RWPE1 (cell line): Measurements from ENCODE around the gene MBNL1.
A peak's percentile ranks its signal among the peaks of the same experiment; 100 is the strongest.

ENCODE experiments used
- CTCF ChIA-PET: fragments of 350-600 bp; sonication (Branson Sonifier 250); formaldehyde crosslinking; extraction: SDS; loops from one replicate; lab custom pipeline; 2021; lab: Yijun Ruan, JAX
- POLR2A ChIA-PET: fragments of 400-600 bp; formaldehyde crosslinking; extraction: SDS; loops from one replicate; lab custom pipeline; 2020; ENCODE audit warnings: antibody characterized with exemption; ENCODE audit not compliant: low non-redundant PET; lab: Yijun Ruan, JAX
- DNase-seq: peaks from one replicate; pipeline ENCODE4 v3.0.0; 2012; ENCODE audit warnings: low spot score
- H3K27ac ChIP-seq: fragments of 450-650 bp; 2 replicates; pipeline ENCODE4 v1.5.1; 2017
- CTCF ChIP-seq: fragments of 450-650 bp; conservative IDR thresholded peaks from 2 replicates; pipeline ENCODE4 v1.5.1; 2017; ENCODE audit warnings: low read depth, mild to moderate bottlenecking

The MBNL1 gene

GRCh38 chr3:152445212-152445611 lies 176.5 kb downstream of the MBNL1 start:
- TF ChIP-seq CTCF: no peak
- ChIA-PET POLR2A (no interaction called here), CTCF (no interaction called here)
- H3K27ac ChIP-seq: no peak overlapping the region
- no peak for DNase-seq

- no peak for TF ChIP-seq CTCF
- H3K27ac ChIP-seq: no peak overlapping the region
- ChIA-PET CTCF (interaction anchor here (0.6 kb wide), 1 partner anchor 26 kb away, joined by 3 read pairs; no protein-coding TSS in a partner anchor), POLR2A (no interaction called here)
- no peak for DNase-seq
These were observed 177.8 kb downstream of the MBNL1 start for GRCh38 chr3:152446495-152446894.

GRCh38 chr3:152447511-152447910 lies 178.8 kb downstream of the MBNL1 start:
- ChIA-PET CTCF (interaction anchor here (0.6 kb wide), 1 partner anchor 735 kb away, joined by 3 read pairs; no protein-coding TSS in a partner anchor), POLR2A (no interaction called here)
- no peak overlapping the region for H3K27ac ChIP-seq
- DNase-seq: no peak
- no peak for TF ChIP-seq CTCF

GRCh38 chr3:152448091-152448490 lies 179.4 kb downstream of the MBNL1 start:
- ChIA-PET CTCF (interaction anchor here (0.6 to 0.7 kb wide), 3 partner anchors 12 to 735 kb away, joined by 3 to 6 read pairs (median 3); no protein-coding TSS in a partner anchor), POLR2A (no interaction called here)
- no peak for DNase-seq
- H3K27ac ChIP-seq: no peak overlapping the region
- no peak for TF ChIP-seq CTCF

GRCh38 chr3:152452318-152452717 lies 183.6 kb downstream of the MBNL1 start:
- H3K27ac ChIP-seq: no peak overlapping the region
- CTCF ChIA-PET: no interaction called here
- no peak for TF ChIP-seq CTCF
- POLR2A ChIA-PET: no interaction called here
- peak; percentile 27 for DNase-seq

GRCh38 chr3:152454076-152454875 lies 185.5 kb downstream of the MBNL1 start:
- ChIA-PET POLR2A (no interaction called here), CTCF (interaction anchor here (0.7 kb wide), 1 partner anchor 1838 kb away, joined by 4 read pairs; no protein-coding TSS in a partner anchor)
- no peak for DNase-seq
- TF ChIP-seq CTCF: no peak
- H3K27ac ChIP-seq: no peak overlapping the region
